CD14-positive monocyte (primary cell): ENCODE results near the gene NIN. TPM values are rescaled to one million over a fixed set of nuclear protein-coding genes. Genes with fewer than 3 reads are reported as not detected.
A peak's percentile ranks its signal among the peaks of the same experiment; 100 is the strongest.

Experiments used
- DNase-seq, 3 donors: peaks; one replicate each; pipeline ENCODE4 v3.0.0-alpha.2; 2011 to 2022
- H2AFZ ChIP-seq: 2 replicates; pipeline ENCODE4 v1.6.0; 2012; ENCODE audit warnings: mild to moderate bottlenecking, low read depth, low read length, inconsistent platforms; ENCODE audit not compliant: insufficient read depth, poor library complexity, severe bottlenecking
- H3K27ac ChIP-seq, 2 donors: 1 replicate in 1 of 2; 2 replicates in 1 of 2; pipeline ENCODE4 v1.5.1; 2012 to 2013; ENCODE audit warnings: low read length in 2 of 2, control low read depth in 1 of 2, inconsistent platforms in 1 of 2, low read depth in 1 of 2, mild to moderate bottlenecking in 1 of 2
- H3K27me3 ChIP-seq, 2 donors: one replicate each; pipeline versions ENCODE4 v1.6.0 to v1.6.1; 2011 to 2013; ENCODE audit warnings: low read length in 2 of 2; ENCODE audit not compliant: control insufficient read depth in 2 of 2, insufficient read depth in 2 of 2
- H3K36me3 ChIP-seq, 2 donors: replicated peaks in 1 of 2; 1 replicate in 1 of 2; 2 replicates in 1 of 2; pipeline versions ENCODE4 v1.5.1 to v1.6.1; 2012 to 2013; ENCODE audit warnings: low read length in 2 of 2, control low read depth in 1 of 2, inconsistent platforms in 1 of 2, mild to moderate bottlenecking in 1 of 2; ENCODE audit not compliant: insufficient read depth in 2 of 2, control insufficient read depth in 1 of 2
- H3K4me1 ChIP-seq, 2 donors: 1 replicate in 1 of 2; 2 replicates in 1 of 2; pipeline versions ENCODE4 v1.5.1 to v1.6.1; 2012 to 2013; ENCODE audit warnings: low read length in 2 of 2, control low read depth in 1 of 2, inconsistent platforms in 1 of 2, mild to moderate bottlenecking in 1 of 2, moderate library complexity in 1 of 2; ENCODE audit not compliant: insufficient read depth in 2 of 2, control insufficient read depth in 1 of 2
- H3K4me2 ChIP-seq: replicated peaks from 2 replicates; pipeline ENCODE3; 2012; ENCODE audit warnings: low read length, moderate library complexity, mild to moderate bottlenecking; ENCODE audit not compliant: poor library complexity, severe bottlenecking; ENCODE audit errors: extremely low read depth
- H3K4me3 ChIP-seq, 3 experiments: fragments of 200-600 bp in 1 of 3; sonication (generic) in 1 of 3; replicated peaks in 1 of 3; 1 replicate in 2 of 3; 2 replicates in 1 of 3; pipeline ENCODE4 v1.5.1; 2011 to 2013; ENCODE audit warnings: low read length in 3 of 3, mild to moderate bottlenecking in 3 of 3, control low read depth in 2 of 3, low read depth in 2 of 3, inconsistent platforms in 1 of 3, moderate library complexity in 1 of 3
- H3K79me2 ChIP-seq: 2 replicates; pipeline ENCODE4 v1.6.0; 2012; ENCODE audit warnings: mild to moderate bottlenecking, control low read depth, inconsistent platforms, low read length, moderate library complexity; ENCODE audit not compliant: insufficient read depth
- H3K9ac ChIP-seq: 2 replicates; pipeline ENCODE4 v1.6.0; 2017; ENCODE audit warnings: low read length, mild to moderate bottlenecking; ENCODE audit not compliant: insufficient read depth, poor library complexity, severe bottlenecking
- H3K9me3 ChIP-seq, 2 donors: replicated peaks in 1 of 2; 1 replicate in 1 of 2; 2 replicates in 1 of 2; pipeline versions ENCODE4 v1.5.1 to v1.6.1; 2012 to 2013; ENCODE audit warnings: low read length in 2 of 2, control low read depth in 1 of 2; ENCODE audit not compliant: control insufficient read depth in 1 of 2, insufficient read depth in 1 of 2
- H4K20me1 ChIP-seq: 2 replicates; pipeline ENCODE4 v1.6.0; 2012; ENCODE audit warnings: mild to moderate bottlenecking, low read length, control low read depth, moderate library complexity; ENCODE audit not compliant: insufficient read depth
- H3K27ac Mint-ChIP-seq, 7 donors: one replicate each; pipeline ENCODE4 v1.8.0; 2020; ENCODE audit warnings: mild to moderate bottlenecking in 7 of 7, mixed read lengths in 7 of 7, moderate library complexity in 6 of 7, inconsistent platforms in 2 of 7
- H3K27me3 Mint-ChIP-seq, 3 donors: one replicate each; pipeline ENCODE4 v1.8.0; 2021 to 2022; ENCODE audit warnings: low read depth in 3 of 3, mild to moderate bottlenecking in 3 of 3, mixed read lengths in 3 of 3, moderate library complexity in 3 of 3, inconsistent platforms in 1 of 3
- H3K36me3 Mint-ChIP-seq, 2 donors: one replicate each; pipeline ENCODE4 v1.8.0; 2020; ENCODE audit warnings: mixed read lengths in 2 of 2, inconsistent platforms in 1 of 2, mild to moderate bottlenecking in 1 of 2
- H3K4me1 Mint-ChIP-seq: one replicate; pipeline ENCODE4 v1.8.0; 2020; ENCODE audit warnings: mild to moderate bottlenecking, mixed read lengths
- H3K4me3 Mint-ChIP-seq, 2 donors: one replicate each; pipeline ENCODE4 v1.8.0; 2020; ENCODE audit warnings: mild to moderate bottlenecking in 2 of 2, mixed read lengths in 2 of 2, moderate library complexity in 1 of 2
- H3K9me3 Mint-ChIP-seq, 7 donors: one replicate each; pipeline ENCODE4 v1.8.0; 2020 to 2022; ENCODE audit warnings: mixed read lengths in 7 of 7, mild to moderate bottlenecking in 6 of 7, moderate library complexity in 6 of 7, inconsistent platforms in 2 of 7
- CTCF ChIP-seq: fragments of 200-600 bp; IDR thresholded peaks from one replicate; pipeline ENCODE4 v1.8.0; 2022; ENCODE audit warnings: antibody characterized with exemption, mild to moderate bottlenecking
- WGBS: methylation state at CpG from one replicate; pipeline ENCODE4 v1.1.5; 2013; ENCODE audit warnings: missing lambda C conversion rate; ENCODE audit not compliant: insufficient coverage; 5-methylcytosine and 5-hydroxymethylcytosine counted together
- intact Hi-C, 2 donors: fragments of 100-400 bp; cut with micrococcal nuclease; formaldehyde crosslinking; loops; one replicate each; pipeline versions ENCODE4 v1.15.0 to v1.15.1; 2023
- polyA plus RNA-seq, 3 donors: library from polyadenylated mRNA; depleted of rRNA in 1 of 3; unstranded in 2 of 3; stranded (reverse) in 1 of 3; fragments of 300-500 nt in 2 of 3; fragments of >200 nt in 1 of 3; fragmentation: Illumina TruSeq in 2 of 3; gene quantifications; 1 replicate in 2 of 3; 2 replicates in 1 of 3; pipeline ENCODE4 v1.2.3, GENCODE V29; 2012 to 2021

NIN gene
- polyA plus RNA-seq, 3 donors: 15.3 to 29.1 (median 26.5) TPM

DNA sequence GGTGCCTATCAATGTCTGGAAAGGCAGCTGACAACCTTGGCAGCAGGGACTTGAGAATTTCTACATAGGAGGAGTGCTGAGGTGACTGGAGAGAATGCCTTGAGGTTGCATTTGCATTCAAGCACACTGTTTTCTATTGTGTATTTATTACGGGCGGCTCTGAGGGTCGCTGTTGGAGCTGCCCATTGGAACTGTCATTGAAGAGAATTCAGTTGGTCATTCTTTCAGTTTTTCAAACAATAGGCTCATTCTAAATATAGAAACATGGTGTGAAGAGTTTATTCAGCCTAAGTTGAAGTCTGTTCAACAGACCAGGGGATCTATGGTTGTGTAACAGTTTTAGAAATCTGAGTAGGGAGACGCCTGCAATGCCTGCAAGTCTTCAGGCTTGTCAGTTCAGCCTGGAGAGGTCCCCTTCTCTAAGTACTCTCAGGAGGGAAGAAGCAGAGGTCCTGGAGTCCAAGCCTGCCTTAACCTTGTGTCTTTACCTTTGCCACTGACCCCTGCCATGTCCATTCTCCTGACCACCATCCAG, 31.1 kb upstream of the NIN start:
- WGBS: 0% methylated on average over 1 of the region's 4 CpGs

DNA sequence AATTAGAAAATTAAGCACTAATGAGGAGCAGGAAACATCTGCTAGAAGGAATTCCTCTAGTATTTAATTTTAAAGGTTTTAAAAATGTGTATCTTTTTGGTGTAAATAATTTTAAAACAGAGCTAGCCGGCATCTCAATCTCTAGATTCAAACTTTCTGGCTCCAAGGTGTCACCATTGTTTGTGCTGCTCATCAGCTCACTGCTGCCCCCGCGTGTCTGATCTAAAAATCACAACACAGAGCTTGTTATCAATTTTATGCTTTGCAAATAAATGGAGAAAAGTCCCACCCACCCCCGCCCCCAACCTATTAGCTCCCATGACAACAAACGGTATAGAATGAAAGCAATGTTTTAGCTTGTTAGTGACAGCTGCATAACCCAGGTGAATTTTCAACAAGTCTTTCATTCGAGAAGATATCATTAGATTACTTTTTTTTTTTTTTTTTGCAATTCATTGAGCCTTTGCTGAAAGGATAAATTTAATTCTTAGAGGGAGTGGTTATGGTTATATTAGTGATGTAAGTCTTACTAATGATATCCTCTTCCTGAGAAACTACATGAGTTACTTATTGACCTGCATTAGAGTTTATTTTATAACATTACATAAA, 29.6 kb upstream of the NIN start:
- Histone ChIP-seq H3K4me2 (peak overlapping the region; percentile 93), H4K20me1 (no peaks in the 10 kb centered on the region), H3K4me3 (peak overlapping the region; percentile 70 to 93 (median 77)), H3K36me3 (no peaks in the 10 kb centered on the region), H3K9ac (peak overlapping the region; percentile 22), H2AFZ (peak overlapping the region; percentile 86), H3K4me1 (peaks cover 10 to 12% of the 10 kb centered on the region in 2 donors), H3K9me3 (no peaks in the 10 kb centered on the region), H3K27me3 (no peaks in the 10 kb centered on the region), H3K27ac (peak overlapping the region in 1 of 2 donors; percentile 71), H3K79me2 (no peaks in the 10 kb centered on the region)
- Mint-ChIP-seq H3K27me3 (peaks cover 0 to 3% (median 1%) of the 10 kb centered on the region in 3 donors), H3K4me3 (peak overlapping the region; percentile 91 to 95), H3K27ac (peak overlapping the region; percentile 77 to 91 (median 85)), H3K4me1 (peaks cover 16% of the 10 kb centered on the region), H3K36me3 (no peaks in the 10 kb centered on the region), H3K9me3 (no peaks in the 10 kb centered on the region)
- peak; percentile 62 to 77 (median 72) for DNase-seq
- intact Hi-C loops: no loop called here
- no CpG with 5 or more reads among the region's 6 CpGs for WGBS
- TF ChIP-seq CTCF: peak; percentile 85

More for the DNA sequence above, 31.1 kb upstream of the NIN start:
- Histone ChIP-seq H3K9ac (no peak overlapping the region), H3K79me2 (no peaks in the 10 kb centered on the region), H3K27ac (no peak overlapping the region), H3K4me3 (no peak overlapping the region), H4K20me1 (no peaks in the 10 kb centered on the region), H3K27me3 (no peaks in the 10 kb centered on the region), H2AFZ (no peak overlapping the region), H3K4me2 (no peak overlapping the region), H3K4me1 (peaks cover 18 to 21% of the 10 kb centered on the region in 2 donors), H3K9me3 (no peaks in the 10 kb centered on the region), H3K36me3 (no peaks in the 10 kb centered on the region)
- TF ChIP-seq CTCF: no peak
- no peak overlapping the region for H3K27ac Mint-ChIP-seq
- intact Hi-C loops: no loop called here
- no peak overlapping the region for H3K4me3 Mint-ChIP-seq
- H3K4me1 Mint-ChIP-seq: peaks cover 26% of the 10 kb centered on the region
- H3K27me3 Mint-ChIP-seq: peaks cover 0 to 3% (median 3%) of the 10 kb centered on the region in 3 donors
- DNase-seq: no peak
- H3K36me3 Mint-ChIP-seq: no peaks in the 10 kb centered on the region
- H3K9me3 Mint-ChIP-seq: no peaks in the 10 kb centered on the region
